Dermis lymphatic vessel endothelial cell (primary cell): ENCODE measurements around the gene ZYG11A. TPM values are rescaled to one million over a fixed set of nuclear protein-coding genes. Genes with fewer than 3 reads are reported as not detected.

Experiments
- total RNA-seq: library from RNA; depleted of rRNA; stranded (reverse); fragments of >200 nt; gene quantifications from 2 replicates; pipeline ENCODE4 v1.2.1, GENCODE V29; 2014

Gene ZYG11A
- total RNA-seq = under 0.01 and 0.33 TPM in 2 replicates

DNA sequence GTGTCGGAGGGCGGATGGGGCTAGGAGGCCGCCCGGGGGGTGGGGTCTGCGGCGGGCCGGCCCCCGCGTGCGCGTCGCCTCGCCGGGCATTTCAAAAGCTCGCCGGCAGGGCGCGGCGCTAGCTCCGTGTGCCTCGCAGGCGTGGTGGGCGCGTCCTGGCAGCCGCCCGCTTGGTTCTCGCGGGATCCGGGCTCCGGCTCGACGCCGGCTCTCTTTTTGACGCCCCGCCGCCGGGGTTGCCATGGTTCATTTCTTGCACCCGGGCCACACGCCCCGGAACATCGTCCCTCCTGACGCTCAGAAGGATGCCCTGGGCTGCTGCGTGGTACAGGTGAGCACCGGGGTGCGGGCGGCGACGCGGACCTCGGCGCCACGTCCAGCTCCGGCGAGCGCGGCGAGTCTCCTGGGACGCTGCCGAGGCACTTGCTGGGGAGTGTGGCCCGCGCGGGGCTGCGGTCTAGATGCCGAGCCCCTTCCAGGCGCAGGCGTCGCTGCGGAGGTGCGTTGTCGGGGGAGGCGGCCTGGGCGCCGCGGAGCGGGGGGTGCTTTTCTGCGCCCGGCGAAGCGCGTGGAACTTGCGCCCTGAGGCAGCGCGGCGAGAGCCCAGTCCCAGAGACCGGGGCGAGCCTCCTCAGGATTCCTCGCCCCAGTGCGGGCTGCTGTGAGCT is at the start of gene ZYG11A:
TSS of gene ZYG11A (plus strand) at position 118 of the 668 bp plus-strand sequence. CDS start at position 242, 124 bp downstream.

DNA sequence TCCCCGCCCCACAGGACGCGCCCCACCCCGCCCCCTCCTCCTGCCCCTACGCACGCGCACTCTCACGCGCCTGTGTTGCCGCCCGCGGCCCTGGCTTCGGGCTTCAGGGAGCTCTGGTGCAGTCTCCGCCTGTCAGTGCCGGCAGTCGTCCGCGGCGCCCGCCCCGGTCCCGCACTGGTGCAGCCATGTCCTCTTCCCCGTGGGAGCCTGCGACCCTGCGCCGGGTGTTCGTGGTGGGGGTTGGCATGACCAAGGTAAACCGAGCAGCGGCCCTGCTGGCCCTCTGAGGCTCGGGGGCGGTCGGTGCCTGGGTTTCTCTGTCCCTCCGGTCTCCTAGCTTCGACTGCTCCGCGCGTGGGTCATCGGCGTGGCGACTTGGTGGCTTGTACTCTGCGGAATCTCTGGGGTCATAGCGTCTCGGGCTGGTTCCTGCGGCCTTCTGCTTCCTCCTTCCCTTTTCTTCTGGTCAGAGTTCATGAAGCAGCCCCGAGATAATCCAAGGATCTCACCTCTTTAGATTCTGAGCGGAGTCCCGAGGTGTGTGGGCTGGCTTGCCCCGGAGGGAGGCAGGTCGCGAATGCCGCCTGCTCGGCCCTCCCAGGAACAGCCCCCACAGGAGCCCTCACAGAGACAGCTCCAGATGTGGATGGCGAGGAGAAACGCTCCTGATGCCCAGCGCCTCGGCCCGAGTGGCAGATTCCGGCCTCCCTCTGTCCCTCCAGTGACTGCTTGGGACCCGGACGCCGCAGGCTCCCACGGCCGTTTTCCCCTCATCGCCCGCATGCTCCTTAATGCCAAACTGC is 84.9 kb downstream of the ZYG11A start, which contains the start of gene SCP2:
TSS of gene SCP2 (plus strand) at position 65 of the 803 bp plus-strand sequence. CDS start at position 186, 121 bp downstream.

Other genes with a start within 250 kb of the ZYG11A start
- gene GPX7, start 240.4 kb upstream of the ZYG11A start, total RNA-seq = 13.5 and 13.6 TPM in 2 replicates
- not detected in 2 replicates for gene SHISAL2A, start 209.6 kb upstream of the ZYG11A start, total RNA-seq
- gene COA7, start 144.4 kb upstream of the ZYG11A start, total RNA-seq = 7.9 and 13.3 TPM in 2 replicates
- 30.0 and 37.4 TPM in 2 replicates for gene ZYG11B, start 116.3 kb upstream of the ZYG11A start, total RNA-seq
- 3.0 and 4.6 TPM in 2 replicates for gene ECHDC2, start 79.0 kb downstream of the ZYG11A start, total RNA-seq
- 134 and 159 TPM in 2 replicates for gene SCP2, start 84.5 kb downstream of the ZYG11A start, total RNA-seq
- not detected in 2 replicates for gene PODN, start 219.5 kb downstream of the ZYG11A start, total RNA-seq